ENCODE data around the gene ALK.

ALK gene

DNA sequence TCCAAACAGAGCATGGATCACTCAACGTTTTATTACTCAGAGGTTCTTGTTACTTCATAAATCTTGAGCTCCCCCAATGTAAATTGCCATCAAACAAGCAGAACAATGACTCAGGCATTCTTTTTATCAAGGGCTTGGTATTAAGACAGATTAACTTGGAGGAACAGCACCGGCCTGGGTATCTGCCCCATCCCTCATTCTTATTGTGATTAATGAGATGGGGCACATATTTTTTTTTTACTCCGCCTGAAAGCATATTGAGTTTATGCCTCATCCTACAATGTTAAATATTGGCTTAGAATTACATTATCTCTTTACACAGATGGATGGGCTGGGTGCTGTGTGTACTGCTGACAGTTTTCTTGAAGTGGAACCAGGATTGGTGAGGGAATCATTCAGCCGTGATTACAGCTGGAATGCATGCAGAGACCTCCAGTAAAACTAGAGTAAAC is 418.9 kb downstream of the ALK start:
- no peak overlapping the region for H3K4me2 ChIP-seq
- no peak overlapping the region for H3K4me3 ChIP-seq (IDR thresholded peaks at IDR 0.05; ENCODE audit: insufficient read depth, low read depth, low read length)
- H3K9ac ChIP-seq, result no peak overlapping the region
- no peak overlapping the region for H2AFZ ChIP-seq (ENCODE audit: low read depth)
- TF ChIP-seq, protein P1, sequence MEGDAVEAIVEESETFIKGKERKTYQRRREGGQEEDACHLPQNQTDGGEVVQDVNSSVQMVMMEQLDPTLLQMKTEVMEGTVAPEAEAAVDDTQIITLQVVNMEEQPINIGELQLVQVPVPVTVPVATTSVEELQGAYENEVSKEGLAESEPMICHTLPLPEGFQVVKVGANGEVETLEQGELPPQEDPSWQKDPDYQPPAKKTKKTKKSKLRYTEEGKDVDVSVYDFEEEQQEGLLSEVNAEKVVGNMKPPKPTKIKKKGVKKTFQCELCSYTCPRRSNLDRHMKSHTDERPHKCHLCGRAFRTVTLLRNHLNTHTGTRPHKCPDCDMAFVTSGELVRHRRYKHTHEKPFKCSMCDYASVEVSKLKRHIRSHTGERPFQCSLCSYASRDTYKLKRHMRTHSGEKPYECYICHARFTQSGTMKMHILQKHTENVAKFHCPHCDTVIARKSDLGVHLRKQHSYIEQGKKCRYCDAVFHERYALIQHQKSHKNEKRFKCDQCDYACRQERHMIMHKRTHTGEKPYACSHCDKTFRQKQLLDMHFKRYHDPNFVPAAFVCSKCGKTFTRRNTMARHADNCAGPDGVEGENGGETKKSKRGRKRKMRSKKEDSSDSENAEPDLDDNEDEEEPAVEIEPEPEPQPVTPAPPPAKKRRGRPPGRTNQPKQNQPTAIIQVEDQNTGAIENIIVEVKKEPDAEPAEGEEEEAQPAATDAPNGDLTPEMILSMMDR (conservative IDR thresholded peaks at IDR 0.05; ENCODE audit: low read depth, low read length), result no peak
- H3K36me3 ChIP-seq (ENCODE audit: insufficient read depth), result no peaks in the 10 kb centered on the region
- H3K79me2 ChIP-seq (ENCODE audit: insufficient read depth, low read depth), result no peaks in the 10 kb centered on the region
- no peaks in the 10 kb centered on the region for H3K27me3 ChIP-seq (ENCODE audit: insufficient read depth, low read depth)
- H4K20me1 ChIP-seq (ENCODE audit: insufficient read depth), result no peaks in the 10 kb centered on the region
- H3K27ac ChIP-seq, result no peak overlapping the region
- no peaks in the 10 kb centered on the region for H3K4me1 ChIP-seq (ENCODE audit: low read depth, poor library complexity, severe bottlenecking)

DNA sequence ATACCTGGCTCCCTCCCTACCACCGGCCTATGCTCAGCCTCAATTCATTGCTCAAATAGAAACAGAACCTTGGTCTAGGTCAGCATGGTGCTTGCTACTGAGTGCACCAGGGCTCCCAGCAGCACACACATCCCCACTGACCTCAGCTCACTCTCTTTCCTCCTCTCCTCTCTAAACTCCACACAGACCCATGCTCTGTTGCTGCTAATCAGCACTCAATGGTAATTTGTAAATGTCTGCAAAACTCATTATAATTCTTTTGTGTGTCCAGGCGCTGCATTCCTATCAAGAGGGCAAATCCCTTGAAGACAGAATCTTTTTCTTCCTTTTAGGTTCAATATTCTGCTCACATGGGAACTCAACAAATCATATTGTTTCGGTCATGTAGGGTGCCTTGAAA is 424.0 kb downstream of the ALK start:
- TF ChIP-seq, protein P1 (conservative IDR thresholded peaks at IDR 0.05; ENCODE audit: low read depth, low read length), result no peak
- Histone ChIP-seq H2AFZ (ENCODE audit: low read depth) (no peak overlapping the region), H3K79me2 (ENCODE audit: insufficient read depth, low read depth) (no peaks in the 10 kb centered on the region), H3K4me1 (ENCODE audit: low read depth, poor library complexity, severe bottlenecking) (no peaks in the 10 kb centered on the region), H3K4me3 (IDR thresholded peaks at IDR 0.05; ENCODE audit: insufficient read depth, low read depth, low read length) (no peak overlapping the region), H3K36me3 (ENCODE audit: insufficient read depth) (no peaks in the 10 kb centered on the region), H3K27ac (no peak overlapping the region), H3K9ac (no peak overlapping the region), H4K20me1 (ENCODE audit: insufficient read depth) (no peaks in the 10 kb centered on the region), H3K4me2 (no peak overlapping the region), H3K27me3 (ENCODE audit: insufficient read depth, low read depth) (no peaks in the 10 kb centered on the region)

DNA sequence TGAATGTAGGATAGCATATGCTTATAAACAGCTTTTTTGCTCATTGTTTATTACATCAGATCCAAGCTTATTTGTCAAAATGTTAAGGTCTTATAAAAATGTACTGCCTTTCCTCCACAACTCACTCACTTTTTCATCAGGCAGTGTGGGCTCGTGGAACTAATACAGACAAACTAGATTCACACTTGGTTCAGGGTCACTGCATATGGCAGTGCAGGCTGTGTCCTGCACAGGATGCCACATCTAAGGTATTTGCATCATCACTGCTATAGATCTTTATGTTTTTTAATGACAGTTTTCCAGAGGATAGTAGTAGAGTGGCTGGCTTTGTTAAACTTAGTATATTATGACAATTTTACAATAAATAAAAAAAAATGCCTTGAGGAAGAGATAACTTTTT is 425.2 kb downstream of the ALK start:
- Histone ChIP-seq H3K27me3 (ENCODE audit: insufficient read depth, low read depth) (no peaks in the 10 kb centered on the region), H3K9ac (no peak overlapping the region), H3K4me3 (IDR thresholded peaks at IDR 0.05; ENCODE audit: insufficient read depth, low read depth, low read length) (no peak overlapping the region), H4K20me1 (ENCODE audit: insufficient read depth) (no peaks in the 10 kb centered on the region), H3K36me3 (ENCODE audit: insufficient read depth) (no peaks in the 10 kb centered on the region), H2AFZ (ENCODE audit: low read depth) (no peak overlapping the region), H3K79me2 (ENCODE audit: insufficient read depth, low read depth) (no peaks in the 10 kb centered on the region), H3K4me1 (ENCODE audit: low read depth, poor library complexity, severe bottlenecking) (no peaks in the 10 kb centered on the region), H3K4me2 (no peak overlapping the region), H3K27ac (no peak overlapping the region)
- TF ChIP-seq, protein P1 (conservative IDR thresholded peaks at IDR 0.05; ENCODE audit: low read depth, low read length), result no peak

DNA sequence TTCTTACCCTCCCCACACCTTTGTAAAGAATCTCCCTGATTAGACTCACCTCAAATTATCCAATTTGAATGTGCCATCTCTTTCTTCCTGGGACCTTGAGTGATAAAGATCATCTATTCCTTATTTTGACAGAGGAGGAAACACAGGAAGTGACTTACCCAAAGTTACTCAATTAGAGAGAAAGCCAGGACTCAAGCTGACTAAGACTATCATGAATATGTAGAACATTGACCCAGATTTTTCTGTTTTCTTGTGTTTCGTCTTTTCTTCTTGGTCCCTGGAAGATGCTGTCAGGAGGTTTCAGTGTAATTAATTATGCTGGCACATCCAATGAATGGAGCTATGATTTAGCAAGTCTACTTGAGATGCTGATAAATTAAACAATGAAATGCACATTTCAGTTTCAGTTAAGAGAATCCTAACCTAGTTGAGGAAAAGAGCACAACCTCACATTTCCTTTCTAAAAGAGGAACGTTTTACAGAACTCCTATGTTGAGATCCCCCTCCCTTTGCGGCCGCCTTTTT is 425.8 kb downstream of the ALK start:
- Histone ChIP-seq H3K9ac (no peak overlapping the region), H3K4me1 (ENCODE audit: low read depth, poor library complexity, severe bottlenecking) (no peaks in the 10 kb centered on the region), H3K79me2 (ENCODE audit: insufficient read depth, low read depth) (no peaks in the 10 kb centered on the region), H3K4me2 (no peak overlapping the region), H3K27me3 (ENCODE audit: insufficient read depth, low read depth) (no peaks in the 10 kb centered on the region), H4K20me1 (ENCODE audit: insufficient read depth) (no peaks in the 10 kb centered on the region), H3K27ac (no peak overlapping the region), H3K36me3 (ENCODE audit: insufficient read depth) (no peaks in the 10 kb centered on the region), H2AFZ (ENCODE audit: low read depth) (no peak overlapping the region), H3K4me3 (IDR thresholded peaks at IDR 0.05; ENCODE audit: insufficient read depth, low read depth, low read length) (no peak overlapping the region)
- TF ChIP-seq, protein P1 (conservative IDR thresholded peaks at IDR 0.05; ENCODE audit: low read depth, low read length), result no peak
